OCI-LY3 (cell line): ENCODE measurements around the gene DENND1A.

Experiments used
- CTCF ChIP-seq: fragments of 200-600, 300-600 bp; sonication (generic); IDR thresholded peaks from 2 replicates; pipeline ENCODE4 v1.5.1; 2014; ENCODE audit warnings: antibody characterized with exemption, low read length, low read depth
- EZH2phosphoT487 ChIP-seq: fragments of 200-600 bp; shearing (Covaris generic); IDR thresholded peaks from 2 replicates; pipeline ENCODE4 v1.6.1; 2018; ENCODE audit warnings: antibody characterized with exemption, mixed run types, low read depth

- TF ChIP-seq CTCF, result no peak
- no peak for TF ChIP-seq EZH2phosphoT487
These were observed 475.6 kb downstream of the DENND1A start for GRCh38 chr9:123454361-123454760.
